ENCODE measurements around the gene LAMC2.

LAMC2 gene

DNA sequence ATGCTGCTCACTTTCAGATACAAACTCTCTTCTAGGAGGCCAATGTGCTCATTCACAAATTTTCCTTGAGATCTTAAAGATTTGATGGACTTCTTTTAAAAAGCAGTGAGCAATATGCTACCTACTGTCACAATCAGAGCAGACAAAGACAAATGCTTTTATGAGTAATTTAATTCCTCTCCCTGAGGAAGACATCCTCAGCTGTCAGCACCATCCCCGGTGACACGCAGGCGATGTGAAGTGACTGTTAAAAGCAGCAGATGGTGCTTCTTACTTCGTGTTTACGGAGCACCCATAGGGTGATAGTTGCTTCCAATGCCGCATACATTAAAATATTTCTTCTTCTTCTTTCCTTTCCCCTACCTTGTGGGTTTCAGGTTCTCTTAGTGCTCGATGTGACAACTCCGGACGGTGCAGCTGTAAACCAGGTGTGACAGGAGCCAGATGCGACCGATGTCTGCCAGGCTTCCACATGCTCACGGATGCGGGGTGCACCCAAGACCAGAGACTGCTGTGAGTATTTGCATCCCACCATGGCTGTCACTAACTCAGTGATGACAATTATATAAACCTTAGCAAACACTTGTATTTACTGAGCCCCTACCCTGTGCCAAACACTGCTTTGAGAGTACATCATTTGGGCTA lies 29.1 kb downstream of the LAMC2 start:
- no peak overlapping the region for H3K27ac Mint-ChIP-seq
- H3K9me3 Mint-ChIP-seq (ENCODE audit: low read depth): no peaks in the 10 kb centered on the region
- H3K27me3 Mint-ChIP-seq: peaks cover 6% of the 10 kb centered on the region
- H3K4me1 Mint-ChIP-seq (ENCODE audit: low read depth): peaks cover 28% of the 10 kb centered on the region
- H3K36me3 Mint-ChIP-seq: no peaks in the 10 kb centered on the region
- H3K4me3 Mint-ChIP-seq: no peak overlapping the region

DNA sequence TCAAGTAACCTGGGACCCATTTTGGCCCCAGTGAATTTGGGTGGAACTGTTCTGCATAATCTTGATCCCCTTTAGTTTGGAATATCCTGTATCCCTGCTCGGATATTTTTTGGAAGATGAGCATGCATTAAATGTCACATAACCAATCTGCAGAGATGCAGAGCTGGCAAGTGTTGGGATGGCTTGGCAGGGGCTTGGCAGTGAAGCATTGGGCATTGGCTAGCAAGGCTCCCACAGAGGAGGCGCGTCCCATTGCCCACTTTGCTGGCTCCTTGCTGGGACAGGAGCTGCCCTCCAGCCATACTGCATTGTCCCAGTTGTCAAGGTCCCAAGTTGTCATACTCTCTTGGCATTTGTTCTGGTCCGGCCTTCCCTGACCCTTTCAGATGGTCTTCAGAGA lies 29.9 kb downstream of the LAMC2 start:
- Mint-ChIP-seq H3K36me3 (no peaks in the 10 kb centered on the region), H3K27me3 (peaks cover 6% of the 10 kb centered on the region), H3K4me3 (no peak overlapping the region), H3K4me1 (ENCODE audit: low read depth) (peaks cover 31% of the 10 kb centered on the region), H3K27ac (no peak overlapping the region), H3K9me3 (ENCODE audit: low read depth) (no peaks in the 10 kb centered on the region)

DNA sequence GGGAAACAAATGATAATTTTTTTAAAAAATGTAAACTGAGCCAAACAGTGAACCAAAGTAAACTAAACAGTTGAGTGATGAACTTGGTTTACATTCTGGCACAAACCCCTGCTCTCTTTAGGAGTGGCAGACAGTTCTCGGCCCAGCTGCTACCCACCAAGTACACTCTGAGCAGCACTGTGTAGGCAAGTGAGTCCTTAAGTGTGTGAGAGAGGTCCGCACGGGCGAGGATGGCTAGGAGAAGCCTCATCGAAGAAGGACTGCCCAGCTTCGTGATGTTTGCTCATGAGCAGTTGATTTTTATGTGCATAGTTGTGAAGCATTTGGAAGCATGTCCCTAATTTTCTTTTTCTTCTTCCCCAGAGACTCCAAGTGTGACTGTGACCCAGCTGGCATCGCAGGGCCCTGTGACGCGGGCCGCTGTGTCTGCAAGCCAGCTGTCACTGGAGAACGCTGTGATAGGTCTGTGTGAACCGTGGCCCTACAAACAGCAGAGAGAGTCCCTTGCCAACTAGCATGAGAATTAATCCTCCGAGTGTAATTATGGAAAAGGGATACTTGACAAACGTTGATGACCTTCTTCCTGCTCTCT lies 32.1 kb downstream of the LAMC2 start:
- no peaks in the 10 kb centered on the region for H3K36me3 Mint-ChIP-seq
- H3K27me3 Mint-ChIP-seq: peaks cover 2% of the 10 kb centered on the region
- no peaks in the 10 kb centered on the region for H3K9me3 Mint-ChIP-seq (ENCODE audit: low read depth)
- no peak overlapping the region for H3K27ac Mint-ChIP-seq
- H3K4me3 Mint-ChIP-seq: no peak overlapping the region
- H3K4me1 Mint-ChIP-seq (ENCODE audit: low read depth): peaks cover 31% of the 10 kb centered on the region

DNA sequence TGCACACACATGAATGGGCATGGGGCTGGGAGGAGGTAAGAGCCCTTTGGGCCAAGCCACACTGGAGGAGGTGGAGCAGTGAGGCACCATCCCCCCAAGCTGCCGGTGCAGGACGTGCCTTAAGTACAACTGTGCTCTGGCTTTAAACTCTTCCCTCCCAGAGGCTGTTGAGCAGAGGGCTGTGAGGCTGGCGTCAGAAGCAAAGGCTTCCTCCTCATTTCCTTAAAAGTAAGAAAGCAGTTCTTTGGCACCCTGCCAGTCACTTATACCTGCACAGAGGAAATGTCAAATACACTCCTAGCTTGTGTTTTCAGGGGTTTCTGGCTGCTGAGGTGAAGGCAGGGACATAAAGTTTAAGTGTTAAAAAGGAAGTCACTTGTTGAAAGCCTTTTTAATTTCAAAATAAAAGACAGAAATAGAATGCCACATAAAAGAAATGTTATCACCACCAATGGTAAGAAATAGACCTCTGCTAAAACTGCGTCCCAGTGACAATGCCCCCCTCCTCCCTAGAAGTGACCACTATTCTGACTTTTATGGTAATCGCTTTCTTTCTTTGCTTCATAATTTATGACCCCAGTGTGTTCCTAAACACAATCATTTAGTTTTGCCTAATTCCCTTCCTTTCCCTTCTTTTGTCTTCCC lies 33.0 kb downstream of the LAMC2 start:
- H3K4me1 Mint-ChIP-seq (ENCODE audit: low read depth): peaks cover 31% of the 10 kb centered on the region
- peaks cover 1% of the 10 kb centered on the region for H3K27me3 Mint-ChIP-seq
- H3K27ac Mint-ChIP-seq: peak overlapping the region; percentile 51
- no peaks in the 10 kb centered on the region for H3K9me3 Mint-ChIP-seq (ENCODE audit: low read depth)
- peak overlapping the region; percentile 25 for H3K4me3 Mint-ChIP-seq
- no peaks in the 10 kb centered on the region for H3K36me3 Mint-ChIP-seq

DNA sequence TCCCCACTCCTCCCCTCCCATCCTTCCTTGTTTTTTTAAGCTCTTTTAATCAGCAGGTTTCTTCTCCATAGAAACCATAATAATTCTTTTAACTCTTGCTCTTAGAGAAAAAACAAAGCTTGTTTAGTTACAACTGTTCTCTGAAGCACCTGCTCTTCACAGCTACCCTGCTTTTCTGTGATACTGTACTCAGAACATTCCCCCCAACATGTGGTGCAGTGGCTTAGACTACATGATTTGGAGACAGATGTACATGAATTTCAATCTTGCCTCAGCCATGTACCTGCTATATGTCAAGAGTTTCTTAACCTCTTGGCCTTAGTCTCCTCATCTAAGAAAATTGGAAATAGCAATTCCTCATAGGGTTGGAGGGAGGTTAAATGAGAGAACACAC lies 33.5 kb downstream of the LAMC2 start:
- H3K36me3 Mint-ChIP-seq: no peaks in the 10 kb centered on the region
- peak overlapping the region; percentile 25 for H3K4me3 Mint-ChIP-seq

DNA sequence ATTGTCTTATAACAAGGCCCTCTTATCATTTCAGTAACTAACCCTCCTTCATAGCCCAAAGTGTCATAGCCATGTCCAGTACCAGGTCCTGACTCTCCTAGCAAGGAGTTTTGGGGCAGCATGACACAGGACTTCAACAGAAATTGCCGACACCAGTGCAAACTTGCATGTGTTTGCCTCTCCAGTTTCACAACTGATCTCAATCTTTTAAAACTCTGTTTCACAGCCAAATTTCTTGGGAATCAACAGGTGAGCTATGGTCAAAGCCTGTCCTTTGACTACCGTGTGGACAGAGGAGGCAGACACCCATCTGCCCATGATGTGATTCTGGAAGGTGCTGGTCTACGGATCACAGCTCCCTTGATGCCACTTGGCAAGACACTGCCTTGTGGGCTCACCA lies 36.8 kb downstream of the LAMC2 start:
- Mint-ChIP-seq H3K36me3 (no peaks in the 10 kb centered on the region), H3K9me3 (ENCODE audit: low read depth) (no peaks in the 10 kb centered on the region), H3K4me1 (ENCODE audit: low read depth) (peaks cover 27% of the 10 kb centered on the region), H3K27ac (no peak overlapping the region), H3K4me3 (no peak overlapping the region), H3K27me3 (no peaks in the 10 kb centered on the region)

More for the DNA sequence above, 33.5 kb downstream of the LAMC2 start:
- Mint-ChIP-seq H3K27ac (peak overlapping the region; percentile 51), H3K9me3 (ENCODE audit: low read depth) (no peaks in the 10 kb centered on the region), H3K27me3 (no peaks in the 10 kb centered on the region), H3K4me1 (ENCODE audit: low read depth) (peaks cover 31% of the 10 kb centered on the region)

DNA sequence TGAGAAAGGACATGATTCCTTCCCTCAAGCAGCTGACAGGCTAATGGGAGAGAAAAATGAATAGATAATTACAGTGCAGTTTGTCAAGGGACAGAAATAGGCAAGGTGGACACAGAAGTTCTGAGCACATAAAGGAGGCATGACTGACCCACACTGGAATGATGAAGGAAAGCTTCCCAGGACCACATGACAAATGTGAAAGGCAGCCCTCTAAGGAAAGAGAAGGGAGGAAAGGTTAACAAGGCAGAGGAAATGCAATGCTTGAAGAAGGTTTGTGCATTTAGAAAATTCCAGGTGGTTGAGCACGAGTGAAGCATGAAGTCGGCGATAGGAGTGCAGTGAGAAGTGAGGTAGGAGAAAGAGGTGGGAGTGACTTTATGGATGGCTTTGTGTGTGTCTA lies 37.4 kb downstream of the LAMC2 start:
- H3K27ac Mint-ChIP-seq: no peak overlapping the region
- H3K4me1 Mint-ChIP-seq (ENCODE audit: low read depth): peaks cover 22% of the 10 kb centered on the region
- no peaks in the 10 kb centered on the region for H3K36me3 Mint-ChIP-seq
- no peaks in the 10 kb centered on the region for H3K27me3 Mint-ChIP-seq
- no peak overlapping the region for H3K4me3 Mint-ChIP-seq
- no peaks in the 10 kb centered on the region for H3K9me3 Mint-ChIP-seq (ENCODE audit: low read depth)

DNA sequence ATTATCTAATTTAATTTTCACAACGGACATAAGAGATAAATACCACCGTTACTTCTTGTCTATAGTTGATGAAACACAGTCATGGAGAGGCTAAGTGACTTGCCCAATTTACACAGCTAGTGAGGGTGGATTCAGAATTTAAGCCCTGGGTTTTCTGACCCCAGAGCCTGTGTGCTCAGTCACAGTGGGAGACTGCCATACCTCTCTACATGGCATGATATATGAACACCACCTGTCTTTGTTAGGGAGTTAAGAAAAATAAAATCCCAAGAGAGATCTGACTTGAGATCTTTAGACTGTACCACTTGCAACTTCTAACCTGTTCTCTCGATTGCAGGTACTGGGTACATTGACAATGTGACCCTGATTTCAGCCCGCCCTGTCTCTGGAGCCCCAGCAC lies 40.3 kb downstream of the LAMC2 start:
- Mint-ChIP-seq H3K27me3 (no peaks in the 10 kb centered on the region), H3K36me3 (no peaks in the 10 kb centered on the region), H3K4me3 (no peak overlapping the region), H3K4me1 (ENCODE audit: low read depth) (peaks cover 2% of the 10 kb centered on the region), H3K9me3 (ENCODE audit: low read depth) (no peaks in the 10 kb centered on the region), H3K27ac (no peak overlapping the region)

DNA sequence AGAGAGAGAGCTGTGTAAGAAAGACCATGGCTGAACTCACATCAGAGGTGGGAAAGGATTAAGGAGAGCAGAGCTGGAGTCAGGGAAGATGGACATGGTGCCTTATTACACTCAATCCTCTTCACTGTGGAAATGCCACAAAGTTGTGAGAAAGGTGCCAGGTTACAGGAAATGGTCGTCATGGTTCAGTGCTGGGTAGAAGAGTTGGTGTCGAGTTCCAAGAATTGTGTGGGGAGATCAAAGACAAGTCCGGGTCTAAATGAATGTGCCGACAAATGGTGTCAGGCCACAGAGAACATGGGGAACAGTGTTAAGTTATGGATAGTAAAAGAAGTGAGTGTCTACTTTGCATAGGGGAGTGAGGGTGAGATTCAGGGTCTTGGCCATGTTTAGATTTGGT lies 40.9 kb downstream of the LAMC2 start:
- Mint-ChIP-seq H3K27ac (no peak overlapping the region), H3K4me1 (ENCODE audit: low read depth) (peaks cover 2% of the 10 kb centered on the region), H3K9me3 (ENCODE audit: low read depth) (no peaks in the 10 kb centered on the region), H3K4me3 (no peak overlapping the region), H3K36me3 (no peaks in the 10 kb centered on the region), H3K27me3 (no peaks in the 10 kb centered on the region)

DNA sequence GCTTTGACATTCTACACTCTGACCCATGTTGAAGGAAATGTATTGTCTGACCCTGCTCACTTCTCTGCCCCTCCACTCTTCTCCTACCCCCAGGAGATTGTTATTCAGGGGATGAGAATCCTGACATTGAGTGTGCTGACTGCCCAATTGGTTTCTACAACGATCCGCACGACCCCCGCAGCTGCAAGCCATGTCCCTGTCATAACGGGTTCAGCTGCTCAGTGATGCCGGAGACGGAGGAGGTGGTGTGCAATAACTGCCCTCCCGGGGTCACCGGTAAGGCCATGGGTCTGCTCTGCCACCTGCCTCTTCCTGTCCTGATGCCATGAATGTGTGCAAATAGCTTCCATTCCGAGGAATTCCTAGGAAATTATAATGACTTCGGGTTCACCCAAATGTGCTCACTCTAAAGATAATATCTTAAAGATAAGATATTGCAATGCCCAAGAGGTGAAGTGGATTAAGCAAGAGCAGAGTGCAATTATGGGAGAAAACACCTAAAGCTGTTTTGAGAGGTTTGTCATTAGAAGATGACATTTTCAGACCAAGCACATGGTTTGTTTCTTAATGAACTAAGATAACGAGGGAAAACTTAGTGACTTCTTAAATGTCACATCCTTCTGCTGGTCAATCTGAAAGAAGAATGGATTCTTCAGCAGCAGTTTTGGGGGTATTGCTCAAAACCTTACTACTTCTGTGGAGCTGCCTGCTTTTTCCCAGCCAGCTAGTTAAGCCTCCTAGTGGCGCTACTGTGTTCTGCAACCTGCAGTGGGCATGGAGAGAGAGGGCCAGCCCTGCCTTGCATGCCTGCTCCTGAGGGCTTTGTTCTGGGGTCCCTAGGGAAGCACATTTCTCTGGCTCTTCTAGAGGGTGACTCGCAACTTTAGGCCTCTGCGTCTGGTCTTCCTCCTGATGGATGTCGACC lies 41.6 kb downstream of the LAMC2 start:
- H3K27ac Mint-ChIP-seq: no peak overlapping the region
- no peaks in the 10 kb centered on the region for H3K36me3 Mint-ChIP-seq
- H3K4me1 Mint-ChIP-seq (ENCODE audit: low read depth): peaks cover 2% of the 10 kb centered on the region
- H3K4me3 Mint-ChIP-seq: no peak overlapping the region
- no peaks in the 10 kb centered on the region for H3K27me3 Mint-ChIP-seq
- no peaks in the 10 kb centered on the region for H3K9me3 Mint-ChIP-seq (ENCODE audit: low read depth)

DNA sequence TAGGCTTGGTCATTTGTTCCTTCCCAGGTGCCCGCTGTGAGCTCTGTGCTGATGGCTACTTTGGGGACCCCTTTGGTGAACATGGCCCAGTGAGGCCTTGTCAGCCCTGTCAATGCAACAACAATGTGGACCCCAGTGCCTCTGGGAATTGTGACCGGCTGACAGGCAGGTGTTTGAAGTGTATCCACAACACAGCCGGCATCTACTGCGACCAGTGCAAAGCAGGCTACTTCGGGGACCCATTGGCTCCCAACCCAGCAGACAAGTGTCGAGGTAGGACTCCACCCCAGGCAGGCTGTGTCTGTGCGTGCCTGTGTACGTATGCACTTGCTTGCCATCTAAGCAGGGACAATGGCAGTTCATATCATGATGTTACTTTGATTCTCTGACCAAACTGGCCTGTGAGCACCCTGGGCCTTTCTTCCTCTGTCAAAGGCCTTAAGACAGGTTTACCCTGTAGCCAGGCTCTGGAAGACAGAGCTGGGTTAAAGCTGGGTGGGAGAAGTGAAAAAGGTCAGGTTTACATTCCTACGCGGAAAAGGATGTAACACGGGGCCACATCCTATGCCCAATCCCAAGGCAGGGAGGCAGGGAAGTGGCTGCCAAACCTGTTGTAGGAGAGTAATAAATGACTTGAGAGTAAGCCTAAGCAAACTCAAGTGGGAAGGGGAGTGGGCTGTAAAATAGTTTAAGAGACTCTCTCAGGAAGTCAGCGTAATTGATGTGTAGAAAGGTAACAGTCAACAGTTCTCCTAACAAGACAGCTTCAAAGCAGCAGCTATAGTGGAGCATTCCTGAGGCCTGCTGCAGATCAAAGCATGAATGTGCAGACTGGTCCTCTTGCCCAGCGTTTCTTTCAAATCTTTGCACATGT lies 42.5 kb downstream of the LAMC2 start:
- peaks cover 2% of the 10 kb centered on the region for H3K4me1 Mint-ChIP-seq (ENCODE audit: low read depth)
- H3K36me3 Mint-ChIP-seq: no peaks in the 10 kb centered on the region
- H3K9me3 Mint-ChIP-seq (ENCODE audit: low read depth): no peaks in the 10 kb centered on the region
- no peak overlapping the region for H3K4me3 Mint-ChIP-seq
- H3K27ac Mint-ChIP-seq: no peak overlapping the region
- H3K27me3 Mint-ChIP-seq: no peaks in the 10 kb centered on the region

DNA sequence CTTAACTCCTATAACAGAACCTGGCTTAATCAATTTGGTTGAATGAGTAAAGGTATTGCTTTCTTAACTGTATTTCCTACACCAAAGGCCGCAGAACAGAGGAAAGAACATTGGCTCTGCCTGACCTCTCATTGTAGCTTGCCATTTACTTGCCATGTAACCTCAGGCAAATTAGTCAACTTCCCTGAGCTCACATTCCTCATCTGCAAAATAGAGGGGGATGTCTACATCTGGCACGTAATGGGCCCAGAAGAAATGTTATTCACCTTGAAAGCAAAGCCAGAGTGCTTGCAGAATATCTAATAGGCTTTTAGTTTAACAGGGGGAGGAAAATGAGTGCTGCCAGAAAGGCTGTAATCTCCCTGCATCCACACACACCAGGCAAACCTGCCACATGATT lies 44.3 kb downstream of the LAMC2 start:
- no peaks in the 10 kb centered on the region for H3K9me3 Mint-ChIP-seq (ENCODE audit: low read depth)
- H3K27me3 Mint-ChIP-seq: no peaks in the 10 kb centered on the region
- no peak overlapping the region for H3K4me3 Mint-ChIP-seq

DNA sequence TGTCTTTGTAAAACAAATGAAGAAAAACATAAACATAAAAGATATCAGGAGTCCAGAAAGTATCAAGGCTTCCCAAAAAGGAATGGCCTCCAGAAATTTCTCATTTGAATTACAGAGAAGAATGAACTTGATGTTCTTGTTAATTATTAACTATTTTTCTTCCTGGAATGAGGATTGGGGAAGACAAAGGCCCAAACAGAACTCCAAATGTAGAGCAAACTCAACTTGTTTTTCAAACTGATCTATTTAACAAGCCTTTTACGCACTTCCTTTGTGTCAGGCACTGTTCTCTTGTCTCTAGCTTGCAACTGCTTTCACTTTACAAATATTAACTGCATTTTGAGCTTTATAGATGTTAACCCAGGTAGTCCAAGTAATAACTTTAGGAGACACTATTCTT lies 45.5 kb downstream of the LAMC2 start:
- H3K4me3 Mint-ChIP-seq: no peak overlapping the region
- no peak overlapping the region for H3K27ac Mint-ChIP-seq
- H3K4me1 Mint-ChIP-seq (ENCODE audit: low read depth): peaks cover 2% of the 10 kb centered on the region

More for the DNA sequence above, 44.3 kb downstream of the LAMC2 start:
- no peaks in the 10 kb centered on the region for H3K36me3 Mint-ChIP-seq
- H3K27ac Mint-ChIP-seq: no peak overlapping the region
- H3K4me1 Mint-ChIP-seq (ENCODE audit: low read depth): peaks cover 2% of the 10 kb centered on the region

DNA sequence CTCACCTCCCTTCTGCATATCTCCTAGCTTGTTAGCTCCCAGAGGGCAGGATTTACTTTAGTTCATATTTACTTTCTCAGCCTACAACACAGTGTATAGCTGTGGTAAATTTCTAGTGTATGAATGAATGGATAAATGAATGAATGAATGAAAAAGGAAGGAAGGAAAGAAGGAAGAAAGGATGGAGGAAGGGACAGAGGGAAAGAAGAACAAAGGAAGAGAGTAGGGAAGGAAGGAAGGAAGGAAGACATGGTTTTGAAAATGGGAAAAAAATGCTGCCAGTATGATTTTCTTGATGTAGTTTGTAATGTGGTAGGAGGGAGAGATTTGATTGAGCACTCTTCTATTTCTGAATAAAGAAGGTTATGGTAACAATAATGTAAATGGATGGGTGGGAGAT lies 47.0 kb downstream of the LAMC2 start:
- Mint-ChIP-seq H3K27me3 (no peaks in the 10 kb centered on the region), H3K27ac (no peak overlapping the region), H3K36me3 (no peaks in the 10 kb centered on the region), H3K9me3 (ENCODE audit: low read depth) (no peaks in the 10 kb centered on the region), H3K4me1 (ENCODE audit: low read depth) (no peaks in the 10 kb centered on the region), H3K4me3 (no peak overlapping the region)

More for the DNA sequence above, 45.5 kb downstream of the LAMC2 start:
- Mint-ChIP-seq H3K27me3 (no peaks in the 10 kb centered on the region), H3K36me3 (no peaks in the 10 kb centered on the region), H3K9me3 (ENCODE audit: low read depth) (no peaks in the 10 kb centered on the region)

Measured in activated naive CD8-positive, alpha-beta T cell (primary cell).